Loucy (cell line): ENCODE measurements around the gene PIBF1.

Experiments
- H2AFZ ChIP-seq: fragments of 200-600 bp; sonication (generic); 2 replicates; pipeline ENCODE4 v1.6.0; 2016; ENCODE audit warnings: antibody characterized with exemption, mild to moderate bottlenecking, low read length, moderate library complexity
- H3F3A ChIP-seq: fragments of 200-600 bp; 2 replicates; pipeline ENCODE4 v1.6.0; 2016; ENCODE audit warnings: antibody characterized with exemption, low read depth, mild to moderate bottlenecking
- H3K27me3 ChIP-seq: fragments of 200-600 bp; sonication (generic); 2 replicates; pipeline ENCODE4 v1.6.1; 2014; ENCODE audit warnings: low read length, mild to moderate bottlenecking; ENCODE audit not compliant: insufficient read depth, poor library complexity, severe bottlenecking
- H3K36me3 ChIP-seq: fragments of 200-600 bp; sonication (generic); 2 replicates; pipeline ENCODE4 v1.6.1; 2016; ENCODE audit warnings: low read length; ENCODE audit not compliant: insufficient read depth
- H3K4me1 ChIP-seq: fragments of 200-600 bp; sonication (generic); 2 replicates; pipeline ENCODE4 v1.5.1; 2014; ENCODE audit warnings: low read length, mild to moderate bottlenecking; ENCODE audit not compliant: insufficient read depth, poor library complexity, severe bottlenecking
- H3K4me2 ChIP-seq: fragments of 200-600 bp; sonication (generic); 2 replicates; pipeline ENCODE4 v1.6.0; 2014; ENCODE audit warnings: antibody characterized with exemption, low read length, low read depth, mild to moderate bottlenecking; ENCODE audit not compliant: poor library complexity, severe bottlenecking
- H3K4me3 ChIP-seq: fragments of 200-600 bp; sonication (generic); 2 replicates; pipeline ENCODE4 v1.5.1; 2014; ENCODE audit warnings: low read length, mild to moderate bottlenecking, mixed read lengths; ENCODE audit not compliant: poor library complexity, severe bottlenecking
- H3K79me2 ChIP-seq: fragments of 200-600 bp; sonication (generic); 2 replicates; pipeline ENCODE4 v1.6.1; 2014; ENCODE audit warnings: low read length; ENCODE audit not compliant: insufficient read depth
- H3K9ac ChIP-seq: fragments of 200-600 bp; sonication (generic); 2 replicates; pipeline ENCODE4 v1.6.0; 2014; ENCODE audit warnings: mild to moderate bottlenecking, low read depth, low read length, moderate library complexity; ENCODE audit not compliant: poor library complexity, severe bottlenecking
- H3K9me2 ChIP-seq: fragments of 200-600 bp; sonication (generic); replicated peaks from 2 replicates; pipeline ENCODE4 v1.6.1; 2016; ENCODE audit warnings: low read depth, low read length, mixed read lengths
- H3K9me3 ChIP-seq: fragments of 200-600 bp; sonication (generic); 2 replicates; pipeline ENCODE4 v1.6.1; 2014; ENCODE audit warnings: mild to moderate bottlenecking, antibody characterized with exemption, low read length, low read depth; ENCODE audit not compliant: insufficient read depth
- H4K20me1 ChIP-seq: fragments of 200-600 bp; sonication (generic); 2 replicates; pipeline ENCODE4 v1.6.0; 2014; ENCODE audit warnings: antibody characterized with exemption, low read length, mild to moderate bottlenecking; ENCODE audit not compliant: insufficient read depth, poor library complexity, severe bottlenecking
- CTCF ChIP-seq: fragments of 200-600 bp; sonication (generic); conservative IDR thresholded peaks from 2 replicates; pipeline ENCODE4 v1.5.1; 2014; ENCODE audit warnings: mild to moderate bottlenecking, antibody characterized with exemption, low read length
- EZH2phosphoT487 ChIP-seq: fragments of 200-600 bp; IDR thresholded peaks from 2 replicates; pipeline ENCODE4 v1.6.1; 2018; ENCODE audit warnings: antibody characterized with exemption, mild to moderate bottlenecking, moderate library complexity, borderline replicate concordance

The PIBF1 gene

GRCh38 chr13:73000027-73000674 lies 218.2 kb downstream of the PIBF1 start:
- no peaks in the 10 kb centered on the region for H3K9me3 ChIP-seq
- H3K4me3 ChIP-seq = no peak overlapping the region
- H3K9me2 ChIP-seq = no peaks in the 10 kb centered on the region
- no peak for TF ChIP-seq CTCF
- no peak for TF ChIP-seq EZH2phosphoT487
- H4K20me1 ChIP-seq = no peaks in the 10 kb centered on the region
- H3K36me3 ChIP-seq = peaks cover 8% of the 10 kb centered on the region; the same call in 1 of the 2 replicates
- peaks cover 5% of the 10 kb centered on the region for H3K4me1 ChIP-seq
- H2AFZ ChIP-seq = peak overlapping the region; percentile 10; the same call in 1 of the 2 replicates
- no peak overlapping the region for H3K9ac ChIP-seq
- no peaks in the 10 kb centered on the region for H3K27me3 ChIP-seq
- peak overlapping the region; percentile 15 for H3K4me2 ChIP-seq
- H3F3A ChIP-seq = no peaks in the 10 kb centered on the region
- no peaks in the 10 kb centered on the region for H3K79me2 ChIP-seq

DNA sequence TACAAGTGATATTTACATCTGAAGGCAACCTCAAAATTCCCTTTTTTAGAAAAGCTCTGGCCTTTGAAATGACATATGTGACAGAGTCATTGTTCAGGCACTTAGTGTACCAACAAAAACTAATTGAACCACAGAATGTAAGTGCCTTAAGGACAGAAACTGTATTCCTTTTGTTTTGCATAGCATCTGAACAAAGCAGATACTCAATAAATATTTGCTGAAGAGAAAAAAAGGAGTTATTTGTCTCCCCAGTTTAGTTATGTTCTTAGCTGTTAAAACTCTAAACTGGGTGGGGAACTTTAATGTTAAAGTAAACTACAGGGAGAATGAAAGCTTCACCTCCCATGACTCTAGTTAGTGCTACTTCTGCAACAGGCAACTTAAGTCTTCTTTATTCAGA lies 220.0 kb downstream of the PIBF1 start:
- peaks cover 5% of the 10 kb centered on the region for H3K4me1 ChIP-seq
- H4K20me1 ChIP-seq = no peaks in the 10 kb centered on the region
- H3K36me3 ChIP-seq = peaks cover 8% of the 10 kb centered on the region; the same call in 1 of the 2 replicates
- no peak overlapping the region for H3K9ac ChIP-seq
- H3K9me3 ChIP-seq = no peaks in the 10 kb centered on the region
- H3K9me2 ChIP-seq = no peaks in the 10 kb centered on the region
- no peak overlapping the region for H3K4me3 ChIP-seq
- no peaks in the 10 kb centered on the region for H3F3A ChIP-seq
- no peak overlapping the region for H2AFZ ChIP-seq
- H3K4me2 ChIP-seq = no peak overlapping the region
- no peaks in the 10 kb centered on the region for H3K79me2 ChIP-seq
- no peaks in the 10 kb centered on the region for H3K27me3 ChIP-seq
- TF ChIP-seq CTCF (no peak), EZH2phosphoT487 (no peak)

- Histone ChIP-seq H3K36me3 (no peaks in the 10 kb centered on the region), H3K79me2 (no peaks in the 10 kb centered on the region), H3K4me1 (no peaks in the 10 kb centered on the region), H2AFZ (no peak overlapping the region), H4K20me1 (no peaks in the 10 kb centered on the region), H3K4me2 (no peak overlapping the region), H3K4me3 (no peak overlapping the region), H3K27me3 (no peaks in the 10 kb centered on the region), H3F3A (no peaks in the 10 kb centered on the region), H3K9me2 (no peaks in the 10 kb centered on the region), H3K9ac (no peak overlapping the region), H3K9me3 (no peaks in the 10 kb centered on the region)
- TF ChIP-seq EZH2phosphoT487 (no peak), CTCF (no peak)
Observed at GRCh38 chr13:73011751-73012150, 229.8 kb downstream of the PIBF1 start.
